DMS79 (cell line): ENCODE measurements around the gene LCMT2.
"Not testable (repeated sequence)": the region's sequence is repeated elsewhere in the genome, so short reads cannot be mapped to it uniquely, and the experiment has no call there.

Experiments
- DNase-seq: peaks from one replicate; lab custom pipeline; 2025; lab: John Stamatoyannopoulos, UW

Gene LCMT2

DNA sequence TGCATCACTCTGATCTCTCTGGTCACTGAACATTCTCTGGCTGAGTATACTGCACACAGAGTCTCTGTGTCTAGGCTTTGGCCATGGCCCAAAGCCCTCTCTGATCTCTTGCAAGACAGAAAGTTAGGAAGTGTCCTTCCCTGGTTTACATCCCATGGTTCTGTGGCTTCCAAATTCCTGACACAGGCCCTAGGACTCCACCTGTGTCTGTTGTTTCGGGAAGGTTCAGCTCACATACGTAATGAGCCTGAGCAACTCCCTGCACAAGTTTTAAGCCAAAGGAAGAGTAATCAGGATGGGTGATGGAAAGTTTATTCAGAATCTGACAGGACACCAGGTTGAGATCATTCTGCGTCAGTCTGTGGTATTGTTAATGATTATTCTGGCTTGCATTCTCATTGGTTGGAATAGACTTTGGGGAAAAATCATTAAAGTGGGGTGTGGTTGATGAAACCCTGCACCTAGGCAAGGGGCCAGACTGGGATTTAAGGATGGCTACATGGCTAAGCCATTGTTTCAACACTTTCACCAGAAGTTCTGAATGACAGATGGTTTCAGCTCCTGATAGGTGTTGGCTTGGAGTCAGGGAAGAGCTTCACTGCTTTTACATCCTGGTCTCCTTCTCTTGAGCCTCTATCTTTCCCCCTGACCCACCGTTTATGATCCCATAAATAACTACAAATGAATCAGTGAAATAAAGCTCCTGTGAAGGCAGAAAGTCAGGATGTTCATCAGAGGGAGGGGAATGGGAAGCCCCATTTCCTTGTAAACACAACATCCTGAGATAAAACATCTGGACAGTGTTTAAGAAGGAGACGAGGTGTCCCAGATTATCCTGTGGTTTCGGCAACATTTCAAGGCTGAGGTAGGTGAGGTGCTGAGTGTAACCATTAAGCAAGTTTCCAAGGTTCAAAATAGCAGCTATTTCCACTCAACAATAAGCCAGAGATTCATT, 14.1 kb downstream of the LCMT2 start:
- no peak for DNase-seq

GRCh38 chr15:43314171-43314570, 16.2 kb downstream of the LCMT2 start:
- no peak for DNase-seq

DNA sequence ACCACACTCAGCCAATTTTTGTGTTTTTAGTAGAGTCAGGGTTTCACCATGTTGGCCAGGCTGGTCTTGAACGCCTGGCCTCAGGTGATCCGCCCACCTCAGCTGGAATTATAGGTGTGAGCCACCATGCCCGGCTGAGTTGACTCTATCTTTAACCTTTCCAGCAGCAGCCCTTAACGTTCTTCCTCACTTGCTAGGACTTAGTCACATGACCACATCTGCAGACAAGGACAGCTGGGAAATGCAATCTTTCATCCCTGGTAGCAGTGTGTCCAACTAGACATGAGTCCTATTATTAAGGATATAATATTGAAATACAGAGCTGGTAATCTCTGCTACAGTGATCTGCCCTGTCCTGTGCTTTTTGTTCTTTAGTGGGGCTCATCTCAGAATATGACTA, 18.0 kb downstream of the LCMT2 start:
- DNase-seq: no peak

- no peak for DNase-seq
These were observed 28.1 kb downstream of the LCMT2 start, which contains the start of gene TGM7 for GRCh38 chr15:43302205-43302817. TGM7 (minus strand) TSS chr15:43302255.

DNA sequence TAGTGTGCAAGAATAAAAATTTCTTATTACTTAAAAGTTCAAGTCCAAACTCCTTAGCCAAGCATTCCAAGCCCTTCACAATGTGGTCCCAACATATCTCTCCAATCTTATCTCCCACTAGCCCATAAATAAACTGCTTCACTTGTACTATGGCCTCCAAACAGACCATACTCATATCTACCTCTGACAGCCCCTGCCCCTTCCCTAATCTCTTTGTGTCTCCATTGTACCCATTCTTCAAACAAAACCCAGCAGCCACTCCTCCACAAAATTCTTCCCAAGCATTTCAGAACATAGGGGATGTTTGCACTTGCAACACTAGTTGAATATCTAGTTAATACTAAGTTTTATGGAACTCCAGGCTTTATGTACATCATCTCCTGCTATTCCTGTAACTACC, 30.5 kb downstream of the LCMT2 start:
- no peak for DNase-seq

GRCh38 chr15:43299411-43299810, 31.0 kb downstream of the LCMT2 start:
- DNase-seq: no peak

DNA sequence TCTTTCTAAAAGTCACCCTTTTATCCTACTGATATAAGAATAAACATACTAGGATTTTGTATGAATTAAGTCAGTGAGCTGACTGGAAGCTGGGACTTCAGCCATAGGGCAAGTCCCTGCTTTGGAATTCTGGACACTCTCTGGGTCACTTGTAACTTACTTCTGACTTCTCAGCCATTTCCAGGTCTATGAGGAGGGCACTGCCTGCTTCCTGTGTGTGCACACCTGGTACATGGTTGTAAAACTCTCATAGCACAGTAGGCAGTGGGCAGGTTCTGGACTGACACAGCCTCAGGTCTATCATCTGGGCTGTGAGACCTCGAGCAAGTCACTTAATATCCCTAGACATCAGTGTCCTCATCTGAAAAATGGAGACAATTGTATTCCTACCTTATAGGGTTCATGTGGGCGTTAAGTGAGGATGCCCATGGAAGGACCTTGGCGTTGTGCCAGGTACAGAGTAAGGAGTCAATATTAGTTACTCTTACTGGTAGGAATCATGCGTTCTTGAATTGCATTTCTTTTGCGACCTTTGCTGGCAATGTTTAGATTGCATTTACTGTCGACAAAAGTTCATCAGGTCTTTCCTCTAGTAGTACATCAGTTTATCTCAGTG, 36.2 kb downstream of the LCMT2 start:
- DNase-seq: no peak

DNA sequence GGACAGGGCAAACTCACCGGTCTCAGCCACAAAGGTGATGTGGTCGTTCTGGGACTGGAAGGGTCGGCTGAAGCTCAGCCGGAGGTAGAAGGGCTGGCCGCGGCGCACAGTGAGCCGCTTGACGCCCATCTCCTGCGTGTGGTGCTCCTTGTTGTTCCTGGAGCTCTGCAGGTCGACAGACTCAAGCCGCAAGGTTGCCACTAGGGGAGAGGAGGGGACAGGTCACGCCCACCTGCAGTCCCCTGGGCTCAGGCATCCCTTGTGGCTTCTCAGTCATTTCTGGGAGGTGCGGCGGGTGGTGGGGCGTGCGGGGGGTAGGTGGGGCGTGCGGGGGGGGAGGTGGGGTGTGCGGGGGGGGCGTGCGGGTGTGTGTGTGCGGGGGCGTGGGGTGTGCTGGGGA, 36.9 kb downstream of the LCMT2 start:
- no peak for DNase-seq

DNA sequence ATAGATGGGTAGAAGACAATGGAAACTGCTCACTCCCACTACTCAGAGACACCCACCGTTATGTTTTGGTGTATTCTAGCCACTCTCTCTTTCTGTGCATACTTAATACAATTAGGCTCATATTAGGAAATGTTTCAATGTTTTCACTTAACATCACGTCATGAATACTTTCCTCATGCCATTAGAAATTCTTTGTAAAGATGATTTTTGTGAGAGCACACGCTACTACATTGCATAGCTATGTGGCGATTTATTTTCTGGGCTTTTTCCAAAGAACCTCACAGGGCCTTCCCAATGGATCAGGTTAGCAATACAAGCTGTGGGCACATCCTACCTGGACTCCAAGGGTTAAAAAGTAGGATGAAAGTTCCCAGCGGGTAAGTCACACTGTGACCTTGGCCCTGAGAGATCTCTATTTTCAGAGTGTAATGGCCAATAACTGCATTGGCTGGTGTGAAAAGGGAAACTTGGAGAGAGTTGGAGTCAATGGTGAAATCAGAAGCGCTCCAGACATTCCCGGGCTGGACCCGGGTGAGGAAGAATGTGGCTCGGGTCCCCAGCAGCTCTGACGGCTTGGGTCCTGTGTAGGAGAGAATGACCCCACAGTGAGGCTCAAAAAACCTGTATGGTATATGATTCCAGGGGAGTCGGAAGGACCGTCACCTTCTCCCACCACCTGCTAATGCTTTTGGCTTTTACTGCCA, 37.8 kb downstream of the LCMT2 start:
- DNase-seq: no peak

DNA sequence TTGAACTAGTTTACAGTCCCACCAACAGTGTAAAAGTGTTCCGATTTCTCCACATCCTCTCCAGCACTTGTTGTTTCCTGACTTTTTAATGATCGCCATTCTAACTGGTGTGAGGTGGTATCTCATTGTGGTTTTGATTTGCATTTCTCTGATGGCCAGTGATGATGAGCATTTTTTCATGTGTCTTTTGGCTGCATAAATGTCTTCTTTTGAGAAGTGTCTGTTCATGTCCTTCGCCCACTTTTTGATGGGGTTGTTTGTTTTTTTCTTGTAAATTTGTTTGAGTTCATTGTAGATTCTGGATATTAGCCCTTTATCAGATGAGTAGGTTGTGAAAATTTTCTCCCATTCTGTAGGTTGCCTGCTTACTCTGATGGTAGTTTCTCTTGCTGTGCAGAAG, 40.7 kb downstream of the LCMT2 start:
- not testable (repeated sequence) for DNase-seq

DNA sequence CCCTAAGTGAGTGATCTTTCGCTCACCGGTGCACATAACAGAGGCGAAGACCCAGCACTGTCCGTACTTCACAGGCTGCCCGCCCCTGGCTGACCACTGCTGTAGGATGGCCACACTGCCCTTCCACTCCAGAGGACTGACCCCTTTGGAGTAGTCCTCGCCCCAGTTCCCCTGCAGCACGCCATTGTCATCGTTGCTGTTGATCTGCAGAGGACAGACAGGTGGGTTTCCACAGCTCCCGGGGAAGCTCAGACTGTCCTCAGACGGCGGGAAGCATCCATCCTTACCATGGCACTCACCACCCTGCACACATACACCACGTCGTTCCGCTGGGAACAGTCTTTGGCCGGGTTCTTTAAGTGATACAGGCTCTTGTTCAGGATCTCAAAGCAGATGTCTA, 43.1 kb downstream of the LCMT2 start:
- DNase-seq: no peak

DNA sequence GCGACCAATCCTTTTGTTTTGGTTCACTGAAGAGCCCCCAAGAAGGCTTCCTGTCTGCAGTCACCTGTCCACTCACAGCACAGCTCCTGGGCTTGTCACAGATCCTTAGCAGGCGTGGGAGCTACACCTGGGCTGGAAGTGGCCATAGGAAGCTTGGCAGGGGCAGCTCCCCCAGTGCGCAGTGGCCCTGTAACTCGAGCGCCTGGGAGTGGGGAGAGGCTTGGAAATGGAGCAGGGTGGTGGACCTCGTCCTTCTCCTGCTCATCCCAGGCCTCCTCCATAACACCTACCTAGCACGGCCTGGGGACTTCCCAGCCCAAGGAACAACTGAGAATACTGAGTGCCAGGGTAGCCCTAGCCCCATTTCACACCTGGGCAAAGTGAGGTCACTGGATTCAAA, 44.3 kb downstream of the LCMT2 start:
- DNase-seq: no peak

DNA sequence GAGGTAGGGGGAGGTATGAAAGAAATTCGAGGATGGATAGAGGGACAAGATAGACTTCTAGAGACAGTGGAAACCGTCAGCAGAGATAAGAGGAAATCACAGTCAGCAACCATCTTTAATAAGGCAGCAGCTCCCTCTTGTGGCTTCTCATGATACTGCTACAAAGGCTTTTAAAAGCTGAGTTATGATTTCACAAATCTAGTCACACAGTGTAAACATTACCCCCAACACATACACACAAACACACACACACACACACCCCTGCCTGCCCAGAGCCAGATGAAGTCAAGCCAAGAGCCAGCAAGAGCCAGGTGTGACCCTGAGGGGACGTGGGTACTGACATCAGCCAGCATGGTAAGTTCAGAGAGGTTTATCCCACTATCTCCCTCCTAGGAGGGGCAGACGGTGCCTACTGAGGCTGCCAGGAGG, 44.8 kb downstream of the LCMT2 start:
- DNase-seq: no peak

DNA sequence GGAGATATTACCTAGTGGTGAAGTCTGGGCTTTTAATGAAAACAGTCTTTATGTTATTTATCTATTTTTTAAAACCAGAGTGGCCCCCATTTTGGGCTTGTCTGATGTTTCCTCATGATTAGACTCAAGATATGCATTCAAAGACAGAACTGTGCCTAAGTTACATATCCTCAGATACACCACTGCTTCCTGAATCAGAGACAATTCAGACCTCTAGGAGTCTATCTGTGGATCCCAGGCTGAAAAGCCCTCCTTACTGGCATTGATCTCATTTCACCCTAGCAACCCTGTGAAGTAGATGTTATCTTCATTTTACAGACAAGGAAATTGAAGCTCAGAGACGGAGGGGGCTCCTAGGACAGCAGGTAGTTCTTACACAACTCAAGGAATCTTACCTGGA, 46.8 kb downstream of the LCMT2 start:
- no peak for DNase-seq

- DNase-seq: no peak
These were observed 48.3 kb downstream of the LCMT2 start for GRCh38 chr15:43281926-43282602.

DNA sequence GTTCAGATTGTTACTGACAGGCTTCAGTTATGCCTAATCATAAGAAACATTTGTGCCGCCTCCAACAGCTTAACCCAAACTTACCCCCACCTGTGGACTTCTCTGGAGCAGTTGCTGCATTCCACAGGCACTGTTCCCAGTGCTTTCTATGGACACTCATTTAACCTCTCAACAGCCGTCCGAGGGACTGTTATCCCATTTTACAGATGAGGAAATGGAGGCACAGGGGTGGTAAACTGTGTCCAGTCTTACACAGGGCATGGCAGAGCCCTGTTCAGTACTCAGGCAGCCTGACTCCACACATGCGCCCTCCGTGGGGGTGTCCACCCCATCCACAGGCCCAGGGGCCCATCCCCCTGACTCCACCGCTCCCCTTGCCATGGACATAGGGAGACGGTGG, 49.4 kb downstream of the LCMT2 start:
- DNase-seq: no peak

GRCh38 chr15:43279496-43279895, 50.9 kb downstream of the LCMT2 start:
- no peak for DNase-seq

DNA sequence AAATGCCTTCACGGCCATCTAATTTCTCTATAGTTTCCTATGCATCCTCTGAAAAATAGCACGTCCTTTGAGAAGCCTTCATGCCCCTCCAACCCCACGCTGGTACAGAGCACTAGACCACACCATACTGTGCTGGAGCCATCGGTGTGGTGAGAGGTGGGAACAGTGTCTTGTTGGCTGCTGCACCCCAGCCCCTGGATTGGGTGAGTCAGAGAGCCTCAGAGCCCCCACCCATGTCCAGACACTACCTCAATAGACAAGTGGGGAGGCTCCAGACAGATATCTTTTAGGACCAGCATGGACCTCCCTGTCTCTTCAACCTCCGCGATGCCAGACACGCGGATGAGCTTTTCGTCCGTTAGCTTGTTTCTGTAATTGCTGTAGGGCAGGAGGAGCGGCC, 51.5 kb downstream of the LCMT2 start:
- DNase-seq: no peak

DNA sequence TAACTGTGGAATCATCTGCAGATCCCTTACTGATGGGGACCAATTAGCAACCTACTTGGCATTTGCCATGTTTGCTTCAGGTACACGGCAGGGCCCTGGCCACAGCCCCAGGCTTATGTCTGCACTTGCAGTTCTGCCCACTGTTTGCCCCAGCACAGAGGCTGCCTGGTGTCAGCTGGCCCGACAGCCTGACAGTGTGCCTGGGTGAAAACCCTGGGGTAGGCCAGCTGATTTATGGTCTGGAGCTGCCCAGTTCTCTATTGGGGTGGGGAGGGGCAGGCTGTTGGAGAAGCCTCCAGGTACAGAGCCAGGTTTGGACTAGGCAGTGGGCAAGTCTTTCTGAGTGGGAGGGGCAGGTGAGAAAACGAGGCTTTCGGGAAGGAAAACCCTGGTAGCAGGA, 52.5 kb downstream of the LCMT2 start:
- no peak for DNase-seq

GRCh38 chr15:43277231-43277823, 53.0 kb downstream of the LCMT2 start:
- DNase-seq: no peak

DNA sequence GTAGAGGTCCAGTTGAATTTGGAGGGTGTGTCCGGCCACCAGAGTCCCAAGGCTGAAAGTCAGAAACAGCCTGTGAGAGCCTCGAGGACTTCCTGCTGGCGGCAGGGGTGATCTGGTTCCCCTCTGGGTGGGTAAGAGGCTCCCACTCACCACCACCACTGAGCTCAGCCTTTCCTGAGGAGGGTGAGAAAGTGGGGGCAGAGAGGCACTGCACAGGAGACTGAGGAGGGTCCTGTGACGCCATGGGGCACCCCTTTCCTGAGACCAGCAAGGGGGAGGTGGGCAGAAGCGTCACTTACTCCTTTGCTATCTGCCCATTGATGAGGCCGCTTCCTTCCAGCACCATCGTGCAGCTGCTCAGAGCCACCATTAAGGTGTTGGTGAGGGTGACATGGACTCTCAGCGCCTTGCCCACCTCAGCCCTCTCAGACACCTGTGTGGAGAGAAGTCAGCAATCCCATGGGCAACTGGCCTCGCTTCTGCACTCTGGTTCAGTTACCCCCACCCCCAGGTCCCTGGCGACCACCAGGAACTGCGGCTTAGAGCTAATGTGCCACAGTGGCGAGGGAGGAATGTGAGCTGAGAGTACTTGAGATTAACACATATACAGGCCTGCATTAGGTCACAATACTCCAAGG, 53.7 kb downstream of the LCMT2 start:
- DNase-seq: no peak
